GM12878 (cell line): ENCODE data around the gene NMNAT1. TPM values are rescaled to one million over a fixed set of nuclear protein-coding genes. Genes with fewer than 3 reads are reported as not detected.
A peak's percentile ranks its signal among the peaks of the same experiment; 100 is the strongest.

ENCODE experiments used
- CHD4 ChIP-seq: fragments of 200-600 bp; sonication (generic); IDR thresholded peaks from 2 replicates; pipeline ENCODE4 v1.6.1; 2016; ENCODE audit warnings: mild to moderate bottlenecking
- CUX1 ChIP-seq: IDR thresholded peaks from 2 replicates; pipeline ENCODE4 v1.6.1; 2012; ENCODE audit warnings: improper control_type of control experiment, low read depth, low read length; ENCODE audit not compliant: insufficient replicate concordance
- ESRRA ChIP-seq: IDR thresholded peaks from 2 replicates; pipeline ENCODE4 v1.6.1; 2012; ENCODE audit warnings: mild to moderate bottlenecking, low read length, improper control_type of control experiment
- FOXK2 ChIP-seq: fragments of 450-650 bp; IDR thresholded peaks from 2 replicates; pipeline ENCODE4 v1.6.1; 2017; ENCODE audit warnings: mild to moderate bottlenecking, moderate library complexity
- NR2C2 ChIP-seq: IDR thresholded peaks from 2 replicates; pipeline ENCODE4 v1.6.1; 2011; ENCODE audit warnings: borderline replicate concordance, low read depth; ENCODE audit not compliant: control insufficient read depth, insufficient read length
- NR2F1 ChIP-seq: fragments of 450-650 bp; conservative IDR thresholded peaks from 2 replicates; pipeline ENCODE4 v1.6.1; 2017; ENCODE audit warnings: mild to moderate bottlenecking
- RUNX3 ChIP-seq: IDR thresholded peaks from 2 replicates; pipeline ENCODE4 v1.6.1; 2012; ENCODE audit warnings: low read length, inconsistent platforms
- SMAD5 ChIP-seq: IDR thresholded peaks from 2 replicates; pipeline ENCODE4 v1.6.1; 2016; ENCODE audit warnings: antibody characterized with exemption, low read depth
- ZBTB40 ChIP-seq: fragments of 450-650 bp; IDR thresholded peaks from 2 replicates; pipeline ENCODE4 v1.6.1; 2016; ENCODE audit warnings: mild to moderate bottlenecking, moderate library complexity, borderline replicate concordance
- ZNF207 ChIP-seq: fragments of 450-650 bp; IDR thresholded peaks from 2 replicates; pipeline ENCODE4 v1.6.1; 2014; ENCODE audit warnings: antibody characterized with exemption, mild to moderate bottlenecking, borderline replicate concordance
- ZNF24 ChIP-seq: fragments of 450-650 bp; IDR thresholded peaks from 2 replicates; pipeline ENCODE4 v1.6.1; 2017; ENCODE audit warnings: antibody characterized with exemption, mild to moderate bottlenecking
- polyA plus RNA-seq, 11 experiments: library from polyadenylated mRNA; depleted of rRNA in 4 of 11; unstranded in 6 of 11; stranded (reverse) in 5 of 11; fragments of >200 nt; fragmentation: Nextera tagmentation in 4 of 11; fragmentation: Illumina TruSeq in 1 of 11; extraction: Ambion mirVana in 4 of 11; extraction: Trizol in 1 of 11; gene quantifications; 1 replicate in 1 of 11; 2 replicates in 10 of 11; pipeline versions ENCODE4 v1.2.1 to v1.2.3, GENCODE V29; 2011 to 2016; ENCODE audit warnings: inconsistent platforms in 2 of 11, missing spikeins in 2 of 11, low read depth in 1 of 11
- total RNA-seq, 4 experiments: library from RNA; depleted of rRNA in 3 of 4; stranded (reverse); fragments of >200 nt in 3 of 4; fragmentation: Illumina TruSeq in 1 of 4; extraction: Trizol in 1 of 4; gene quantifications; 2 replicates each; pipeline versions ENCODE4 v1.2.1 to v1.2.3, GENCODE V29; 2013 to 2021
- TF ChIP-seq, protein P1 (sequence below): fragments of 450-650 bp; IDR thresholded peaks from 2 replicates; pipeline ENCODE4 v1.6.1; 2014; ENCODE audit warnings: mild to moderate bottlenecking
- TF ChIP-seq, protein P2 (sequence below): fragments of 450-650 bp; formaldehyde crosslinking; IDR thresholded peaks from 2 replicates; pipeline ENCODE4 v1.4.0; 2022; ENCODE audit warnings: mild to moderate bottlenecking, moderate library complexity
- TF ChIP-seq, protein P3 (sequence below): IDR thresholded peaks from 2 replicates; pipeline ENCODE4 v1.6.1; 2012; ENCODE audit warnings: low read depth, low read length, improper control_type of control experiment

NMNAT1 gene
- total and polyA plus RNA-seq, 10 of the 15 experiments (the other 5 are each of a cell fraction or from before 2014, with no cell fraction given), result 7.2 to 16.7 (median 11.7) TPM

DNA sequence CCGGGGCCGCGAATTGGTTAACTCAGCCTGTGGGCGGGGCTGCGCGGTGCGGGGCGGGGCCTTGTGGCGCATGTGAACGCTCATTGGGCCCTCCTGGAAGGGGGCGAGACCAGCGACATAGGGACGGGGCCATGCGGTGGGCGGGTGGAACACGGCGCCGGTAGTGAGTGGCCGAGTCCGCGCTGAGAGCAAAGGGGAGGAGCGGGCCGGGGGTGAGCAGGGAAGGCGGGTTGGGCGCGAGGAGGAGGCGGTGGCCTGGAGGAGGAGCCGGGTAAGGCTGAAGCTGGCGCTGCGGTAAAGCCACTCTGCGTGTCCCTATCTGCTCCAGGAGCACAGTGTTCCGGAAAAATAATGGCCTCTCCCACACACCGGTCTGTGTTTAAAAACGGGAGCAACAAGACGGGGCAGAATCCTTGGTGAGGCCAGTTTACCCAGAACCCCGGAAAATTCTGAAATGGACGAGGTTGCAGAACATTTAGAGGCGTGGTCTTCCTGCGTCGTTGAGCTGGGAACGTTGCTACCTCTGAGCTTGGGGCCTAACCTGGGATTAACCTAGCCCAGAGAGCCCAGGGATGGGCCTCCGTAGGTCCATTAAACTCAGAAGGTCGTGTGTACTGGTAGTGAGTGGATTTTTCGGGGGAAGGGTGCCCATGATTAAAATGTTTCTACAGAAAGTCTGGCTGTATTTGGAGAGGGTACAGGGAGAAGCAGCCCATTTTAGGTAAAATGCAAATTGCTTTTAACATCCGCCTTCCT lies 32.7 kb upstream of the NMNAT1 start (continued):
- TF ChIP-seq SMAD5 (no peak), NR2F1 (no peak), RUNX3 (peak; percentile 69), ZNF207 (no peak), ZBTB40 (no peak), NR2C2 (no peak), ZNF24 (no peak), FOXK2 (peak; percentile 88), CUX1 (no peak), CHD4 (no peak), ESRRA (0 out of 2 replicates have a peak, but pooled peaks have one; percentile 44)
- TF ChIP-seq, protein P1, sequence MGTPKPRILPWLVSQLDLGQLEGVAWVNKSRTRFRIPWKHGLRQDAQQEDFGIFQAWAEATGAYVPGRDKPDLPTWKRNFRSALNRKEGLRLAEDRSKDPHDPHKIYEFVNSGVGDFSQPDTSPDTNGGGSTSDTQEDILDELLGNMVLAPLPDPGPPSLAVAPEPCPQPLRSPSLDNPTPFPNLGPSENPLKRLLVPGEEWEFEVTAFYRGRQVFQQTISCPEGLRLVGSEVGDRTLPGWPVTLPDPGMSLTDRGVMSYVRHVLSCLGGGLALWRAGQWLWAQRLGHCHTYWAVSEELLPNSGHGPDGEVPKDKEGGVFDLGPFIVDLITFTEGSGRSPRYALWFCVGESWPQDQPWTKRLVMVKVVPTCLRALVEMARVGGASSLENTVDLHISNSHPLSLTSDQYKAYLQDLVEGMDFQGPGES, result 0 out of 2 replicates have a peak, but pooled peaks have one; percentile 45
- TF ChIP-seq, protein P2, sequence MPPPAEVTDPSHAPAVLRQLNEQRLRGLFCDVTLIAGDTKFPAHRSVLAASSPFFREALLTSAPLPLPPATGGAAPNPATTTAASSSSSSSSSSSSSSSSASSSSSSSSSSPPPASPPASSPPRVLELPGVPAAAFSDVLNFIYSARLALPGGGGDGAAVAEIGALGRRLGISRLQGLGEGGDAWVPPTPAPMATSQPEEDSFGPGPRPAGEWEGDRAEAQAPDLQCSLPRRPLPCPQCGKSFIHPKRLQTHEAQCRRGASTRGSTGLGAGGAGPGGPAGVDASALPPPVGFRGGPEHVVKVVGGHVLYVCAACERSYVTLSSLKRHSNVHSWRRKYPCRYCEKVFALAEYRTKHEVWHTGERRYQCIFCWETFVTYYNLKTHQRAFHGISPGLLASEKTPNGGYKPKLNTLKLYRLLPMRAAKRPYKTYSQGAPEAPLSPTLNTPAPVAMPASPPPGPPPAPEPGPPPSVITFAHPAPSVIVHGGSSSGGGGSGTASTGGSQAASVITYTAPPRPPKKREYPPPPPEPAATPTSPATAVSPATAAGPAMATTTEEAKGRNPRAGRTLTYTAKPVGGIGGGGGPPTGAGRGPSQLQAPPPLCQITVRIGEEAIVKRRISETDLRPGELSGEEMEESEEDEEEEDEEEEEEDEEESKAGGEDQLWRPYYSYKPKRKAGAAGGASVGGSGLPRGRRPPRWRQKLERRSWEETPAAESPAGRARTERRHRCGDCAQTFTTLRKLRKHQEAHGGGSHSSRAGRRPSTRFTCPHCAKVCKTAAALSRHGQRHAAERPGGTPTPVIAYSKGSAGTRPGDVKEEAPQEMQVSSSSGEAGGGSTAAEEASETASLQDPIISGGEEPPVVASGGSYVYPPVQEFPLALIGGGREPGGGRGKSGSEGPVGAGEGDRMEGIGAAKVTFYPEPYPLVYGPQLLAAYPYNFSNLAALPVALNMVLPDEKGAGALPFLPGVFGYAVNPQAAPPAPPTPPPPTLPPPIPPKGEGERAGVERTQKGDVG, result no peak
- TF ChIP-seq, protein P3, sequence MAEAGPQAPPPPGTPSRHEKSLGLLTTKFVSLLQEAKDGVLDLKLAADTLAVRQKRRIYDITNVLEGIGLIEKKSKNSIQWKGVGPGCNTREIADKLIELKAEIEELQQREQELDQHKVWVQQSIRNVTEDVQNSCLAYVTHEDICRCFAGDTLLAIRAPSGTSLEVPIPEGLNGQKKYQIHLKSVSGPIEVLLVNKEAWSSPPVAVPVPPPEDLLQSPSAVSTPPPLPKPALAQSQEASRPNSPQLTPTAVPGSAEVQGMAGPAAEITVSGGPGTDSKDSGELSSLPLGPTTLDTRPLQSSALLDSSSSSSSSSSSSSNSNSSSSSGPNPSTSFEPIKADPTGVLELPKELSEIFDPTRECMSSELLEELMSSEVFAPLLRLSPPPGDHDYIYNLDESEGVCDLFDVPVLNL, result no peak
